ENCODE data around the gene ZNF57. TPM values are rescaled to one million over a fixed set of nuclear protein-coding genes. Genes with fewer than 3 reads are reported as not detected.

The ZNF57 gene
- total and polyA plus RNA-seq, 2 experiments from 2014 or later = 6.4 to 10.8 TPM

GRCh38 chr19:2852598-2852997 is 48.1 kb upstream of the ZNF57 start (continued):
- TF ChIP-seq ZNF462 (CRISPR knock-in tag; IDR thresholded peaks at IDR 0.05) (no peak), ZNF331 (CRISPR knock-in tag; IDR thresholded peaks at IDR 0.05; ENCODE audit: low read depth) (no peak), JUNB (IDR thresholded peaks at IDR 0.05; ENCODE audit: unreplicated experiment) (no peak), POLR2AphosphoS5 (IDR thresholded peaks at IDR 0.05; ENCODE audit: low read depth) (no peak), ETS1 (IDR thresholded peaks at IDR 0.05) (no peak)

- no peak overlapping the region for H3K27ac Mint-ChIP-seq
Measured at GRCh38 chr19:2853015-2853606, 47.6 kb upstream of the ZNF57 start.

More at GRCh38 chr19:2853015-2853606, 47.6 kb upstream of the ZNF57 start:
- ATAC-seq (no peak), DNase-seq (ENCODE audit: low spot score) (no peak)
- H3K4me1 ChIP-seq (ENCODE audit: insufficient read depth) = no peaks in the 10 kb centered on the region
- H3K4me3 ChIP-seq = peak overlapping the region; percentile 15; the same call in 1 of the 2 replicates
- H3K4me2 ChIP-seq = no peak overlapping the region
- no peaks in the 10 kb centered on the region for H3K4me1 Mint-ChIP-seq
- H3K27me3 Mint-ChIP-seq (ENCODE audit: insufficient read depth, low read depth, poor library complexity) = peaks cover 2% of the 10 kb centered on the region
- no peaks in the 10 kb centered on the region for H3F3A ChIP-seq (replicated peaks; ENCODE audit: low read depth)
- H3K4me3 Mint-ChIP-seq = no peak overlapping the region
- H3K9me3 Mint-ChIP-seq = peaks cover 98% of the 10 kb centered on the region
- no peaks in the 10 kb centered on the region for H4K20me1 ChIP-seq (replicated peaks; ENCODE audit: insufficient read depth)
- H3K79me2 ChIP-seq (replicated peaks; ENCODE audit: insufficient read depth) = no peaks in the 10 kb centered on the region
- H3K36me3 ChIP-seq (ENCODE audit: insufficient read depth) = peaks cover 61% of the 10 kb centered on the region
- H3K27ac ChIP-seq (ENCODE audit: low read depth) = no peak overlapping the region
- TF ChIP-seq ETS1 (IDR thresholded peaks at IDR 0.05) (no peak), NANOG (IDR thresholded peaks at IDR 0.05; ENCODE audit: borderline replicate concordance) (no peak), EZH2phosphoT487 (IDR thresholded peaks at IDR 0.05; ENCODE audit: unreplicated experiment) (no peak), CTCF (conservative IDR thresholded peaks at IDR 0.05; ENCODE audit: low read depth in 2 of 2) (no peak)
- H3K36me3 Mint-ChIP-seq (ENCODE audit: low read depth) = peaks cover 76% of the 10 kb centered on the region
- no peaks in the 10 kb centered on the region for H3K9me2 ChIP-seq (ENCODE audit: insufficient read depth)
- no peaks in the 10 kb centered on the region for H3K27me3 ChIP-seq (ENCODE audit: insufficient read depth)
- H2AFZ ChIP-seq = no peak overlapping the region
